GM18858 (cell line): ENCODE measurements around the gene TMCO4.
"Not testable (repeated sequence)": the region's sequence is repeated elsewhere in the genome, so short reads cannot be mapped to it uniquely, and the experiment has no call there.

Source experiments
- ATAC-seq: cut with Tn5 transposase; IDR thresholded peaks from one replicate; pipeline ENCODE4 v1.9.1; 2021; ENCODE audit not compliant: unreplicated experiment

Gene TMCO4

DNA sequence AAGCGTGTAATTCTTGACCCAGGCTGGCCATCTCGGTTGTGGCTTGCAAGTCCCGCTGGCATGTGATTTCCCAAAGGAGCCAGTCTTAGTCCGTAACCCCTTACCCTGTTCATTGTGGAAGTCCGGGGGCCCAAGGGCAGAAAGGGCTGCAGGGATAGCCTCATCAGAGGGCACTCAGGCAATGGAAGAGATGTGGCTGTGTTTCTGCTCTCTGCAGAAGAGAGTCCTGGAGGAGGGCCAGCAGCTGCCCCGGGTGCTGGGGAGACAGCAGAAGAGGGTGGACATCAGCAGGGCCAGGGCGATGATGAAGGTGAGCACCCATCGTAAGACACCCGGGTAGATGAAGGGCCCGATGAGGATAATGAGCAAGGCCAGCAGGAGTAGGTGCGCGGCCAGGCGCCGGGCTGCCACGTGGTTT is 14.5 kb upstream of the TMCO4 start:
- ATAC-seq = no peak

DNA sequence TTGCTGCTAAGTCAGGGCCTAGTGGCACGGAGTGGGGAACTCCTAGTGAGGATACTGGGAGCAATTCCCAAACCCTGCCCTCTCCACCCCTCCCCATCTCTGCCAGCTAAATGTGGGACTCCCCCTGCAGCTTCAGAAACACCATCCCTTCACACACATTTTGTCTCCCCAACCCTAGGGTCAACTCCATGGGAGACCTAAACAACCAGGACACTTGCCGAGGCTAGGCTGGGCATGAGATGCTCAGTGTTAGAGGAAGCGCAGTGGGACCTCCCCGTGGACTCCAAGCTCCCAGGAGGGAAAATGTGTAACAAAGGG is 13.9 kb upstream of the TMCO4 start:
- ATAC-seq = no peak

DNA sequence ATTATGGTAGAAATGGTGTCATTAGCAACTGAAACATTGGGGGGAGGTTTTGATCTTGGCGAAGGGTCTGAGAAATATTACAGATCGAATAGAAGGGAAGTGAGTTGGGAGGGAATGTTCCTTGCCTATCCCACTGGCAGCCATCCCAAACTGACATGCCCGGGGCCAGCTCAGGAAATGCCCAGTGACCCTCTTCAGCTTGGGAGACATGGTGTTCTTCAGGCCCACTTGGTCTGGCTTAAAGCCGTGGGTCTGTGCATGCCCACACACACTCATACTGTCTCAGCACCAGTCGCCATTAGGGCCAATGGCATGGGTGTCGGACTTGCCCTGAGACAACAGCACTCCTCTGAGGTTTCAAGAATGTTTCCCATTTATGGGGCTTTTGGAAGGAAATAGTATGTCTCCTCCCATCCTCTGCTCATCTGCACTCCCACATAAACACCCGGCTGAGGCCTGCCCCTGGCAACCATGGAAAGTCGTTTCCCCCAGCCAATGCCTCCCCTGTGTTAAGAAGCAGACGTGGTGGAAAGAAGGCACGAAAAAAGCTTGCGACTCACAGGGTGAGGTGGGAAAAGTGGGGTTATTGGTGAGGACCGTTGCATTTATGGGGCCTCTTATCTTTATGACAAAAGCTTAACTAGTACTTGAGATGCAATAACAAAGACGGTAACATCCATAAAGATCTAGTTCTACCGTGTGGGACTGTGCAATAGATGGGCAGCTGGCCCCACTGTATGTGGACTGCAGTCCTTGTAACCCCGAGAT is 13.3 kb upstream of the TMCO4 start:
- ATAC-seq = no peak

DNA sequence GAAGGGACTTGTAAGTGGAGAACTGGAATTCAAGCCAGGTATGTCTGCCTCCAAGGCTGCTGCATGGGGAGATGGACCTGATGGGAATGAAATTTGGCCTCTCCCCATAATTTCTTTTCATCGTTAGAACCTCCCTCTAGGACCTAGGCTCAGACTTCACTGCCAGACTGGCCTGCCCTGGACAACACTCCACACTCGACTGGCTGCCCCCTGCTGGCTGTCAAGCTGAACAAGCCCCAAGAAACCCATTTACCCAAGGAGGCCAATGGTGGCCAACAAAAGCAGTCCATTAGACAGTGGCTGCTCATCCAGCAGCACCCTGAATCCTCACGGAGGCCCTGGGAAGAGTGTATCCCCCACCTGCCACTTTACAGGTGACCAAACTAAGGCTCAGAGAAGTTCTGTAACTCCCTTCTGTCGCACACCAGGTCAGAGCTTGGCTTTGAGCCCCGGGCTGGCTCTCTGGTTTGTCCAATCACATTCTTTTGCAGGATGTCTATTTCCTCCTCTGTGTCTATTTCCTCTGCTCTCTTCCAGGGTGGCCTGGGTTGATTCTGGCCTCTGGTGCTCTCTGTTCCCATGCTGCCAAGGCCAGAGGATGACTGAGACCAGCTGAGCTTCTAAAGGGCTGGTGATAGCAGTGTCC is 11.6 kb upstream of the TMCO4 start:
- no peak for ATAC-seq

DNA sequence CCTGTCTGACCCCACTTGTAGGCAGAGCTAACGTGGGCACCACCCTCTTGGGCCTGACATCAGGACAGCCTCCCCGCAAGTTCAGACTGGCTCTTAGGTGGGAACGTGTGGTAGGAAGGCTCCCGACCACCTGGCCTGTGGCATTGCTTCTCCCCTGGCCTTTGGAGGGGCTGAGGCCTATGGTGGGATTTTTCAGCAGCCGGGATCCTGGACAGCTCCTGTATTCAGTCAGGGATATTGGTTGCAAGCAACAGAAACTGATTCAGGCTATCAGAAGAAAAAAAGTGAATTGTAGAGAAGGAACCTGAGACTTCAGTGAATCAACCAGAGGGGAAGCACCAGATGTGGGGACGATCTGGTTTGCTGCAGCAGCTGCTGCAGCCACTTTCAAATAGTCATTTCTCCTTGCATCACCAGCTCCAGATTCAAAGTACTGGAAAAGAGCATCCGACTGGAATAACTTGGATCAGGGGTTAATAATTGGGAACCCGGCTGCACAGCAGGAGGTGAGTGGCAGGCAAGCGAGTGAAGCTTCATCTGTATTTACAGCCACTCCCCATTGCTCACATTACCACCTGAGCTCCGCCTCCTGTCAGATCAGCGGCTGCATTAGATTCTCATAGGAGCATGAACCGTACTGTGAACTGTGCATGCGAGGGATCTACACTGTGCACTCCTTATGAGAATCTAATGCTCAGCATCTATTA is 9.5 kb upstream of the TMCO4 start:
- no peak for ATAC-seq

DNA sequence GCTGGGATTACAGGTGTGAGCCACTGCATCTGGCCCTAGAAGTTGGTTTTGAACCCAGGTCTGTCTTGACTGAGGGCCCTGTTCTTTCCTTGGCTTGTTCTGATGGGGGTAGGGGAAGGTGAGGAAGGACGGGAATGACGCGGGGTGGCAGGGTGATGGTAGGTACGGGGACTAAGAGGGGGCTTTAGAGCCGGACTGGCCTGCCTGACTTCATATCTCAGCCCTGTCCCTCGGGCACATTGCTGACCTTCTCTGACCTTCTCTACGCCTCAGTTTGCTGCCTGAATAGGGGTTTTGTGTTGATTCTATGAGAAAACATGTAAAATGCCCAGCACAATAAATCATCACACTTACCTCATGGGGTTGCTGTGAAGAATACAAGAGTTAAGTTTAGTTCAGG is 8.6 kb upstream of the TMCO4 start:
- ATAC-seq = no peak

DNA sequence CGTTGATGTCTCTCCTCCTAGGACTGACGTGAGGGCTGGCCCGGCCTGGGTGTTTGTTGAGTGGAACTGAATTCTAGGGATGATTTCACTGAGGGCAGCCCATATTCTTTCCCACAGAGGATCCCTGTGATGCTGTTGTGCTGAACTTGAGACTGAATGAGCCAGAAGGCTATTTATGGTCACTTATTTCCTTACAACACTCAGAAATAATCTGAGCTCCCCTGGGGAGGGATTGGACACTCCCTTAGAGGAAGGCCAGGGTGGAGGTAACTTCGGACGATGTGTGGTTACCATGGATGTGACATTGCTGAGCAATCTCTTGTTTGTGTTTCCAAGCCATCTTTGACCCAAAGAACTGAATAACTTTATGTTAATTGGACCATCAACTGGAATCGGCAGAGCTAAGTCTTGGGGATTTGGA is 5.1 kb upstream of the TMCO4 start:
- ATAC-seq = no peak

DNA sequence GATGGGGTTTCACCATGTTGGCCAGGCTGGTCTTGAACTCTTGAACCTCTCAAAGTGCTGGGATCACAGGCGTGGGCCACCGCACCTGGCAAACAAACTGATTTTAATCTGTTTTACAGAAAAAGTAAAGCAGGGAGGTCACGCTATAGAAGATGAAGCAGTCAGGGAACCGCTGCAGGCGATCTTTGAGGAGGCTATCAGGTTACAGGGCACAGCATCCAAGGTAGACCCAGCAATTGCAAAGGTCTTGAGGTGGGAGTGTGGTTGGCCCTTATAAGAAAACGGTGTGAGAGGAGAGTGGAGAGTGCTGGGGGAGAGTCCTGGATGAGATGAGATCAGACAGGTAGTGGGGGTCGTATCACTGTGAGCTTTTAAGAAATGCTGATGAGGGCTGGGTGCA is 2.6 kb upstream of the TMCO4 start:
- ATAC-seq = no peak

DNA sequence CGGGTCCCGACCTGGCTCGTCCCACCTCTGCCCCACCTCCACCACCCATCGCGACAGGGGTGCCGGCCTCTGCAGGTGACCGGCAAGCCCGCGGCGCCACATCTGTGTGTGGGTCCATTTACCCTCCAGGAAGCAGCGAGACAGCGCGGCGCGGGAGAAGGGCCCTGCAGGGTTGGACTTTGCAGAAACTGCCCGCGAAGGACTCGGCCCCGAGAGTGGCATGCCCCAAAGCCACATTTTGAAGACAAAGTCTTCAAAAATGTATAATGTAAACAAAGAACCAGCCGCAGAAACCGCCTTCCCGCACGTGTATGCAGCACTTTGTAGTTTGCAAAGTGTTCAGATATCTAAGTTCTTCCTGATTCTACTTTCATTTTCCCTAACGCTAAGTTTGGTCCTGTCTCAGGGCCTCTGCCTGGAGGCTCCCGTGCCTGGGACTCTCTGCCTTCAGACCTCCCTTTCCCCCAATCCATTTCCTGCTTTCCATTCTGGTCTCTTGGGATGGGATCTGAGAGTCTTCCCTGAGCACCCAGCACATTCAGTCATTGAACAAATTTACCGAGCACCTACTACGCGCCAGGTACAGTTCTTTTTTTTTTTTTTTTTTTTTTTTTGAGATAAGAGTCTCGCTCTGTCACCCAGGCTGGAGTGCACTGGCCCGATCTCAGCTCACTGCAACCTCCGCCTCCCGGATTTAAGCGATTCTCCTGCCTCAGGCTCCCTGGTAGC is 524 bp upstream of the TMCO4 start:
- ATAC-seq = no peak

DNA sequence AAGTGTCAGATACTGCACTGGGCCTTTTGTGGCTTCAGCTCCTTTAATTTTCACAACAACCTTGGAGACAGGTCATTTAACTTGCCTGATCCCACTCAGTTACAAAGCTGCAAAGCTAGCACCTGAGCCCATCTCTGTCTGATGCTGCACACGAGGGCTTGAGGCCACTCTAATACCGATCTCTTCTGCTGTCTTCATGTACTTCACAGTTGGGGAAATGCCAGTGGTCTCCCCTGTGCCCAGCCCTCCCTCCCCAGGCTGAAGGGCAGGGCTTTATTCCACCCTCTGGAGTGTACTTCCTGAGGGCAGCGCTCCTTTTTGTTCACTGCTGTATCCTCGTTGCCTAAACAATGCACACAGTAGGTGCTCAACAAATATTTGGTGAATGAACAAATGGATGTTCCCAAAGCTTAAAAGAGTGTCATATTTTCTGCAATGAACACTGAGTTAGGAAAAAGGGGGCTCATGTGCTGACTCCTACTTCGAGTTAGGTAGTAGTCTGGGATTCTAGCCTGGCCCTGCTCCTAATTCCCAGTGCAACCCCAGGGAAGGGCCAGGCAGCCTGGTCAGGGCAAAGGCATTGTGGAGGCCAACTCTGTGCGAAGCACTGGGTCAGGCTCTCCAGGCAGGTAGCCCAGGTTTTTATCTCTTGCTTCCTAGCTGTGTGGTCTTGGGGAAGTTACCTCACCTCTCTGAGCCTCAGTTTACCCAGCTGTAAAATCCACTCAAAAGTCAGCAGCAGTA is 1.1 kb downstream of the TMCO4 start:
- no peak for ATAC-seq

DNA sequence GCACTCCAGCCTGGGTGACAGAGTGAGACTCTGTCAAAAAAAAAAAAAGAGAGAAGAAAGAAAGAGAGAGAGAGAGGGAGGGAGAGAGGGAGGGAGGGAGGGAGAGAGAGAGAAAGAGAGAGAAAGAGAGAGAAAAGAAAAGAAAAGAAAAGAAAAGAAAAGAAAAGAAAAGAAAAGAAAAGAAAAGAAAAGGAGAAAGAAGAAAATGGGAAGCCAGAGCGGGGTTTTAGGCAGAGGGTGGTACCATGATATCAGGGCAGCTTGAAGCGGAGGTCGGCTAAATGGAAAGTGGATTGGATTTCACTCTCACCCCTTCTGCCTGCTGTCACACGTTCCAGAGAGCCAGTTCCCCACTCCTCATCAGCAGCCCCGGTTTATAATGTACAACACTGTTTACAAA is 1.9 kb downstream of the TMCO4 start:
- ATAC-seq = no peak

DNA sequence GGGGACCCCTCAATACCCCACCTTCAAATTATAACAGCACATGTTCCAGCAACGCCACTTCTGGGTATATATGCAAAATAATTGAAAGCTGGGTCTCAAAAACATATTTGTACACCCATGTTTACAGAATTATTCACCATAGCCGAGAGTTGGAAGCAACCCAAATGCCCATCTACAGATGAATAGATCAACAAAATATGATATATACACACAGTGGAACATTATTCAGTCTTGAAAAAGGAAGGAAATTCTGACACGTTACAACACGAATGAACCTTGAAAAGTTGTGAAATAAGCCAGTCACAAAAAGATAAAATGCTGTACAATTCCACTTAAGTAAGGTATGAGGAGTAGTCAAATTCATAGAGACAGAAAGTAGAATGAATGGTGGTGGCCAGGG is 5.1 kb downstream of the TMCO4 start:
- no peak for ATAC-seq

DNA sequence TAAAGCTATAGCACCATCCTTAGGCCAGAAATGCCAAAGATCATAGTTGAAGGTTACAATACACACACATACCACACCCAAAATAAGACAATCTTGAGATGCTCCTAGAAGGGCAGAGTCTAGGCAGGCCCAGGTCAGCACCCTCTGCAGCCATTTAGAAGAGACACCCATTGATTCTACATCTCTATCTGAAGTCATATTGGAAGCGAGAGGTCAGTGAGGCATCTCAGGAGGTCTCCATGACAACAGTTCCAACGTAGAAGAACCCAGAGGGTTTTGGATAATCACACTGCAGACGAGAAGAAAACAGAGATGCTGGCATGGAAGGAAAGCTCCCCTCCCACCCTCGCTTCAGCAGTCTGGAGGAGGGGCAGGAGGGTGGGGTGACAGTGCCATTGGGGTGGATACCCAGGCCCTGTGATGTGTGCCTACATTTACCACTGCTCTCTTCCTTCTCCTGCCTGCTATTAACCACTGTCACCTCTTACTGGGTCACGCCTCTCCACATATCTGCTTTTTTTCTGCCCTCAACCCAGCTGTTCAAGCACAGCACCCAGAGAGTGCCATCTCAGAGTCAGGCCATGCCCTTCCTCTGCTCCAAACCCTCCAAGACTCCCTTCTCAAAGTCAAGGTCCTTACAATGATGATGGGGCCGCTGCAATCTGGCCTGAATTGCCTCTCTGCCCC is 6.2 kb downstream of the TMCO4 start:
- ATAC-seq = no peak

DNA sequence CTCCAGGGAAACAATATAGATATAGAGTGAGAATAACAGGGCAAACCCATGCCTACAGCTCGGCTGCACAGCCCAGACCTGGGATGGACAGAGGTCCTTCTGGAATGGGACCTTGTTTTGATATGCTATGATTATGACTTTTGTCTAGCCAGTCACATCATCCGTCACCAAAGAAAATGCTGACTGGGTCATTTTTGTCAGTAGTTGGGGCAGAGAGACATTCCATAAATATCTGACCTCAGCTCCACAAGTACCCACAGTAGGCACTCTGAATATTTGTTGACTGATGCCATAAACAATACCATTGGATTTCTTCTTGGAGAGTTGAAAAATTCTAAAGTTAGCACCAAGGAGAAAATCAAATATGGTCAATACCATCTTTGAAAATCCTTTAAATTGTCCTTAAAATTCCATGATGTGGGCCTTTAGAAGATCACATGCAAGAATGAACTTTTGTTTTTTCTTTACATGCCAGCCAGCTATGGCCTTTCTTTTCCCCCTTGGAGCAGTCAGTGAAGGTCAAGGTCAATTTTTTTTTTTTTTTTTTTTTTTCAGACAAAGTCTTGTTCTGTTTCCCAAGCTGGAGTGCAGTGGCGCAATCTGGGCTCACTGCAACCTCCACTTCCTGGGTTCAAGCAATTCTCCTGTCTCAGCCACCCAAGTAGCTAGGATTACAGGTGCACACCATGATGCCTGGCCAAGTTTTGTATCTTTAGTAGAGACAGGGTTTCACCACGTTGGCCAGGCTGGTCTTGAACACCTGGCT is 7.3 kb downstream of the TMCO4 start:
- ATAC-seq = no peak

DNA sequence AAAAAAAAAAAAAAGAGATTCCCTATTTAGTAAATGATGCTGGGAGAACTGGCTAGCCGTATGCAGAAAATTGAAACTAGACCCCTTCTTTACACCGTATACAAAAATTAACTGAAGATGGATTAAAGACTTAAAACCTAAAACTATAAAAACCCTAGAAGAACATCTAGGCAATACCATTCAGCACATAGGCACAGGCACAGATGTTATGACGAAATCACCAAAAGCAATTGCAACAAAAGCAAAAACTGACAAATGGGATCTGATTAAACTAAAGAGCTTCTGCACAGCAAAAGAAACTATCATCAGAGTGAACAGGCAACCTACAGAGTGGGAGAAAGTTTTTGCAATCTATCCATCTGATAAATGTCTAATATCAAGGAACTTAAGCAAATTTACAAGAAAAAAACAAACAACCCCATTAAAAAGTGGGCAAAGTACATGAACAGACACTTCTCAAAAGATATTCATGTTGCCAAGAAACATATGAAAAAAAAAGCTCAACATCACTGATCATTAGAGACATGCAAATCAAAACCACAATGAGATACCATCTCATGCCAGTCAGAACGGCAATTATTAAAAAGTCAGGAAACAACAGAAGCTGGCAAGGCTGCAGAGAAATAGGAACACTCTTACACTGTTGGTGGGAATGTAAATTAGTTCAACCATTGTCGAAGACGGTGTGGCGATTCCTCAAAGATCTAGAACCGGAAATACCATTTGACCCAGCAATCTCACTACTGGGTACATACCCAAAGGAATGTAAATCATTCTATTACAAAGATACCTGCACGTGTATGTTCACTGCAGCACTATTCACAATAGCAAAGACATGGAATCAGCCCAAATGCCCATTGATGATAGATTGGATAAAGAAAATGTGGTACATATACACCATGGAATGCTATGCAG is 9.4 kb downstream of the TMCO4 start:
- ATAC-seq = not testable (repeated sequence)

DNA sequence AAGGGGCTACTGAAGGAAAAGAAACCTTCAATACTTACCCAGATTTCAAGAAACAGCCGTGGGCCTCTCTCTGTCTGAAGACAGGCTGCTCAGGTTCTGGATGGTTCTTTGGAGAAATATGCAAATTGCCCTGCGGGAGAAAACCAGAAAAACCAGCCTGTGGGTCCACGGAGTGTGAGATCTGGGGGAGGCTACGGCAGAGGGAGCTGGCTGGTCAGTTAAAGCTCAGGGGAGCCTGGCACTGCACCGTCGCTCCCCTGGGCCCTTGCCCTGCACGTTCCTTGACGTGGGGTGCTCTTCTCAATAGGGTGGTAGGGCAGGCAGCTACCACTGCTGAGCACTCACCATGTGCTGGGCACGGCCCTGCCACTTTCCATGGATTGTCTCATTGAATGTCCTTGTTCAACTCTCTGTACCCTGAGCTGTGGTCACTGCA is 12.7 kb downstream of the TMCO4 start:
- no peak for ATAC-seq

DNA sequence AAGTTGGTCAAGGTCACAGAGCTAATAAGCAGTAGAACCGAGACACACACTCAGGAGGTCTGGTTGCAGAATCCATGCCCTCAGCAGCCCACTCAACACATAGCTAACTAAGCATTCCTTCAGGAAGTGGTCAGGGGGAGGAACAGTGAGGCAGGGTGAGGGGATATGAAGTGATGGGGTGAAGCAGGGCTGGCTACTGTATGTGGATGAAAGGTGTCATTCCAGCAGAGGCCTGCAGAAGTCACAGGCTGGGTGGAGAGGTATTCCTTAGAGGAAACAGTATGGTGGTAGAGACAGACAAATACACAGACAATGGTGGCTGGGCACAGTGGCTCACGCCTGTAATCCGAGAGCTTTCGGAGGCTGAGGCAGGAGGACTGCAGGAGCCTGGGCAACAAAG is 14.1 kb downstream of the TMCO4 start:
- no peak for ATAC-seq

DNA sequence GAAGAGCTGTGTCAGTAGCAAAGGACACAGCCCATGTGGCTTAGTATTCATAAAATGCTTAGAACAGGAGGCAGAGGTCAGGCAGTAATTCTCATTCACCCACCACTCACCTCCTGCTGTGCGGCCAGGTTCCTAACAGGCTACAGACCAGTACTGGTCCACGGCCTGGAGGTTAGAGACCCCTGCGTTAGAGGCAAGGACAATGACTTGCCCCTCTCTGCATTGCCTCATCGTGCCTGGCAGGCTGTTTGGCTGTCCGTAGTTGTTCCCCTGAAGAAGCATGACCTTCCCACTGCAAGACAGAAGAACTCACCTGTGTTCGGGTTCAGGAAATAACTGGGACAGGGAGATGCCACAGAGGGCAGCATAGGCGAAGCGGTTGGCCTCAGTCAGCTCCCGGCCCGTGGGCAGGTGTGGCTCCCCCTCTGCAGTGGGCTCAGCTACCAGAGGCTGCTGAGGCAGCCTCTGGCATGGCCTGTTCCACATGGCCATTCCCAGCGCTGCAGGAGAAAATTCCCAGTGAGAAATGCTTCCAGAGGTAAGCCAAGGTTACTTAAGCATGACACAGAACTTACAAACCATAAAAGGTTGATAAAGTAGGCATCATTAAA is 19.3 kb downstream of the TMCO4 start:
- ATAC-seq = no peak
